Nephron progenitor cell (in vitro differentiated cells): ENCODE data around the gene PUM2.

Experiments
- DNase-seq: peaks from one replicate; pipeline ENCODE4 v3.0.0; 2021
- H3K27ac Mint-ChIP-seq: 2 replicates; pipeline ENCODE4 v1.8.0; 2021; ENCODE audit warnings: mild to moderate bottlenecking, moderate library complexity, mixed read lengths
- H3K27me3 Mint-ChIP-seq: 2 replicates; pipeline ENCODE4 v1.8.0; 2021; ENCODE audit warnings: mild to moderate bottlenecking, low read depth, mixed read lengths; ENCODE audit not compliant: poor library complexity
- H3K36me3 Mint-ChIP-seq: 2 replicates; pipeline ENCODE4 v1.8.0; 2021; ENCODE audit warnings: low read depth, mixed read lengths
- H3K4me1 Mint-ChIP-seq: 2 replicates; pipeline ENCODE4 v1.8.0; 2021; ENCODE audit warnings: mixed read lengths
- H3K4me3 Mint-ChIP-seq: 2 replicates; pipeline ENCODE4 v1.8.0; 2021; ENCODE audit warnings: mild to moderate bottlenecking, moderate library complexity, mixed read lengths
- H3K9me3 Mint-ChIP-seq: 2 replicates; pipeline ENCODE4 v1.8.0; 2021; ENCODE audit warnings: mild to moderate bottlenecking, moderate library complexity, mixed read lengths
- TF ChIP-seq, protein P1 (sequence below): fragments of 200-600 bp; sonication (generic); IDR thresholded peaks from 2 replicates; pipeline ENCODE4 v1.5.0; 2021; ENCODE audit warnings: antibody characterized with exemption

Gene PUM2

DNA sequence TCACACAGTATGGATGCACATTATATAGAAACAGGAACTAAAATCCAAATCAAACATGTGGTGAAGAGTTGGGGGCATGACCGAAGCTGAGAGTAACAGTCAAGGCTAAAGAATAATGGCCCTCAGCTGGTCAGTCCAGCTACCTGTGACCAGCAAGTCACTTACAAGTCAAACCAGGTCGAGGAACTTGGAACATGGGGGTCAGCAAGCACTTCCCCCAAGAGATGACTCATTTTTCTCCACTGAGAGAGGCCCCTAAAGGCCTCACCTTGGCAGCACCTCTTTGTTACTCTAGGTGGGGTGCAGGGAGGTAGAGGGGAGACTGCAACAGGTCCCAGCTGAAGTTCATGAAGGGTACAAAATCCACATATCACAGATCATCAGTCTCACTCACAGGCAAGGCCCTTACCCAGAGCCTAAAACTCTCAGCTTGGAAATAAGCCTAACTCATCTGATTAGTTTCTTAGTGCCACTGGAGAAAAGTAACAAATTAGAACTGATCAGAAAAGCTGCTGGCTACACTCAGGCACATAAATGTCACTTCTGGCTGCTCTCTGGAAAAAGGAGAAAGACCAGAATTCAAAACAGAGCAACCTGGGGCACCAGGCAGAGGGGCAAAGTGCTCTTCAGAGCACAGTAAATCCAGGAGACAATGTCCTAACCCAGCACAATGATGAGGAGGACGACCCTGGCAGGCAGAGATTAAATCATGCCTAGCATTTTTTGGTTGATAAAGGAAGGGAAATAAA, 129.7 kb downstream of the PUM2 start:
- TF ChIP-seq, protein P1, sequence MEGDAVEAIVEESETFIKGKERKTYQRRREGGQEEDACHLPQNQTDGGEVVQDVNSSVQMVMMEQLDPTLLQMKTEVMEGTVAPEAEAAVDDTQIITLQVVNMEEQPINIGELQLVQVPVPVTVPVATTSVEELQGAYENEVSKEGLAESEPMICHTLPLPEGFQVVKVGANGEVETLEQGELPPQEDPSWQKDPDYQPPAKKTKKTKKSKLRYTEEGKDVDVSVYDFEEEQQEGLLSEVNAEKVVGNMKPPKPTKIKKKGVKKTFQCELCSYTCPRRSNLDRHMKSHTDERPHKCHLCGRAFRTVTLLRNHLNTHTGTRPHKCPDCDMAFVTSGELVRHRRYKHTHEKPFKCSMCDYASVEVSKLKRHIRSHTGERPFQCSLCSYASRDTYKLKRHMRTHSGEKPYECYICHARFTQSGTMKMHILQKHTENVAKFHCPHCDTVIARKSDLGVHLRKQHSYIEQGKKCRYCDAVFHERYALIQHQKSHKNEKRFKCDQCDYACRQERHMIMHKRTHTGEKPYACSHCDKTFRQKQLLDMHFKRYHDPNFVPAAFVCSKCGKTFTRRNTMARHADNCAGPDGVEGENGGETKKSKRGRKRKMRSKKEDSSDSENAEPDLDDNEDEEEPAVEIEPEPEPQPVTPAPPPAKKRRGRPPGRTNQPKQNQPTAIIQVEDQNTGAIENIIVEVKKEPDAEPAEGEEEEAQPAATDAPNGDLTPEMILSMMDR, result no peak
- no peak overlapping the region for H3K27ac Mint-ChIP-seq
- peaks cover 79% of the 10 kb centered on the region for H3K4me1 Mint-ChIP-seq
- DNase-seq, result no peak
- H3K4me3 Mint-ChIP-seq, result peak overlapping the region; percentile 32
- H3K36me3 Mint-ChIP-seq, result peaks cover 5% of the 10 kb centered on the region
- peaks cover 4% of the 10 kb centered on the region for H3K27me3 Mint-ChIP-seq
- no peaks in the 10 kb centered on the region for H3K9me3 Mint-ChIP-seq

DNA sequence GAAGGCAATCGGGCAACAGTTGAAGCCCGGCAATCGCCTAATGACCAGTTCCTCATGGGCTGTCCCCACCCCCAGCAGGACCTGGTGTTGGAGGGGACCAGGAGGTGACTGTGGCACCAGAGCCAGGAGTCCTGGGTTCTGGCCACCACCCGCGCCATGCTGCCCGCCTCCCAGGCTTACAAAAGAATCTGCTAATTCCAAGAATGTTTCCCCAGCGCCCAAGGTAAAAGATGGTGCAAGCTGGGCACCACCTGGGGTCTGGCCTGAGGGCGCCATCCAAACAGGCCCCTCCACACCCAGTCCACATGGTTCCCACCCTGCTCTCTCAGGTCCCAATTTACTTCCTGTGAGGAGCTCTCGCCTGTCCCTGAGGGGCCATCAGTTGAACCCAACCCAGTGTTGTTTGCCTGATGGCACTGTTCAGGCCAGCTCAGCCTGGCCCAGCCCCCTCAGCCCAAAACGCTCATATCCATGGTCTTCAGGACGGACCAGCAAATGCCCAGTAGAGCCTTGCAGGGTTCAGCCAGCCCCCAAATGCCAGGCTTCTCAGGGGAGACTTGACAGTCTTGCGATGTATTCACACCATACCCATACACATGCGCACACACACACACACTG, 130.8 kb downstream of the PUM2 start:
- Mint-ChIP-seq H3K27ac (no peak overlapping the region), H3K4me3 (no peak overlapping the region), H3K4me1 (peaks cover 85% of the 10 kb centered on the region), H3K36me3 (peaks cover 5% of the 10 kb centered on the region), H3K9me3 (no peaks in the 10 kb centered on the region), H3K27me3 (peaks cover 7% of the 10 kb centered on the region)
- TF ChIP-seq, protein P1, result no peak
- DNase-seq, result no peak

DNA sequence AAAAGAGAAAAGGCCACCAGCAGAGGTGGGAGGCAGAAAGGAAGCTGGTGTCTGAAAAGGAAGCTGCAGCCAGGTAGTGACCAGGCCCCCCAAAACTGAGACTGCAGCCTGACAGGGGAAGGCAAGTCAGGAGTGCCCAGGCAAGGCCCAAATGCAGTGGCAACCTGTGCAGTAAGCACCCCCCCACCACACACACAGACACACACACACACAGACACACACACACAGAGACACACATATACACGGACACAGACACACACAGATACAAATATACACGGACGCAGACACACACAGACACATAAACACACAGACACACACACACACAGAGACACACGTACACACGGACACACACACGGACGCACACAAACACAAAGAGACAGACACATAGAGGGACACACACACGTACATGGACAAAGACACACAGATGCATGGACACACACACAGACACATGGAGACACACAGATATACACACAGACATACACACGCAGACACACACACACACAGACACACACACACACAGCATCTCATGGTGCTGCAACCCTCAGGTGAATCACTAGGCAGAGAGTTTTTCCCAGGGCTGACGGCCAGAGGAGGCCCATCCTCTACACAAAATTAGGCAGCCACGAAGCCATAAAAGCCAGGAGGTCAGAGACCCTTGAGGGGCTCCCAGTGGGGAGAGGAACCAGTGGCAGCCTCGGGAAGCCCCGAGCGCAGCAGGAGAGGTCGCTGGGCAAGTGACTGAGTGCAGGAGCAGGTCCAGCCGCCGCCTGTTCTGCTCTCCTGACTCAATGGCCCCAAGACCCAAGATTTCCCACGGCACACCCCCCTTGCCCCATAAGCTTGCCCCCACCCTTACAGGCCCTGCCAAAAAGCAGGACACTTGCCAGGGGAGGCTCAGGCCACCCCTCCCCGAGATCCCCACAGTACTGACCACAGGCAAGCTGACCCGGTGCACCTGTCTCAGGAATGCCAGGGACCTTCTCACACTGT, 132.0 kb downstream of the PUM2 start:
- H3K27ac Mint-ChIP-seq, result peak overlapping the region; percentile 72
- H3K9me3 Mint-ChIP-seq, result no peaks in the 10 kb centered on the region
- H3K4me3 Mint-ChIP-seq, result peak overlapping the region; percentile 15
- peak; percentile 22 for DNase-seq
- peaks cover 97% of the 10 kb centered on the region for H3K4me1 Mint-ChIP-seq
- TF ChIP-seq, protein P1, result no peak
- H3K36me3 Mint-ChIP-seq, result peaks cover 5% of the 10 kb centered on the region
- H3K27me3 Mint-ChIP-seq, result peaks cover 11% of the 10 kb centered on the region

DNA sequence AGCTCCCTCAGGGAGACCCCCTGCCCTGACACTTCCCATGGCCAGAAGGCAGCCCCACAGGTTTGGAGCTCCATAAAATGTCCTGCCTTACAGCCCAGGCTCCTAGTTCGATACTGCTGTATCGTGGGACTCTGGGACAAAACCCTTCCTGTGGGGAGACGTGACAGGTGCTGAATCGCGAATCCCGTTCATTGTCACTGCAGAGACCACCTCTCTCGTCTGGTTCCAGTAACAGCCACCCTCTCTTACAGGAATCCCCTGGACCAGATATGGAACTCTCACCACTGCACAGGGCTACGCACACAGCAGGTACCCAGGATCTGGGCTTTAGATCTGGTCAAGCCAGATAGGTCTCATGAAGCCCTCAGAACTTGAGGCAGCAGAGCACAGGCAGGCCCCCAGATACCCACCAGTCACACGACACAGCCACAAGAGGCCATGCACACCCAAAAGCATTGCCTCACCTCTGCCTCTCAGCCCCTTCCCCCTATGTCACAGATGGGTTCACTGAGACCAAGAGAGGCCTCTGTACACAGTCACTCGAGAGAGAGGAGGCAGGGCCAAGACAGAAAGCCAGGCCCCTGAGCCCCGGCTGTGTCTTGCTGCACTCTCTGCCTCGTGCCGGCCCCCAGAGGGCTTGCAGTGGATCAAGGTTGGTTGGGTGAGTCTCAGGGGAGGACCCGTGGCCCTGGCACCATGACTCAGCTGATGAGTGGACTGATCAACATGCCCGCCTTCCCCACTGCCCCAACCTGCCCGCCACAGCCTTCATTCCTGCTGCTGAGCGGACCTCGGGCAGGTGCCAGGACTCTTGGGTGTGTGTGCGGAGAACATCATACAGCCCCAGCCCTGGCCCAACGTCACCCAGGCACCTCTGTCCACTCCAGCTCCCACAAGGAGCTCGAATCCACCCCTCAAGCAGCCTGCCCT, 133.3 kb downstream of the PUM2 start:
- TF ChIP-seq, protein P1, result no peak
- H3K27me3 Mint-ChIP-seq, result peaks cover 11% of the 10 kb centered on the region
- no peak overlapping the region for H3K27ac Mint-ChIP-seq
- H3K36me3 Mint-ChIP-seq, result peaks cover 5% of the 10 kb centered on the region
- peaks cover 100% of the 10 kb centered on the region for H3K4me1 Mint-ChIP-seq
- no peak for DNase-seq
- no peak overlapping the region for H3K4me3 Mint-ChIP-seq
- no peaks in the 10 kb centered on the region for H3K9me3 Mint-ChIP-seq
